Tibial artery (tissue), 4 donors: Measurements from ENCODE around the gene KLF13.

Experiments used
- DNase-seq, 2 donors: peaks; one replicate each; pipeline ENCODE4 v3.0.0-alpha.2; 2019
- H3K27ac ChIP-seq, 2 donors: fragments of 200-600 bp; sonication (generic) in 1 of 2; 1 replicate in 1 of 2; 2 replicates in 1 of 2; pipeline ENCODE4 v1.5.1; 2018 to 2019; ENCODE audit warnings: mild to moderate bottlenecking in 1 of 2
- H3K27me3 ChIP-seq, 2 donors: fragments of 200-600 bp; sonication (generic) in 1 of 2; one replicate each; pipeline versions ENCODE4 v1.5.1 to v1.6.0; 2016 to 2019
- H3K36me3 ChIP-seq, 3 donors: fragments of 200-600 bp; sonication (generic) in 2 of 3; one replicate each; pipeline ENCODE4 v1.5.1; 2016 to 2019; ENCODE audit warnings: mild to moderate bottlenecking in 2 of 3
- H3K4me1 ChIP-seq, 4 donors: fragments of 200-600 bp; sonication (generic) in 2 of 4; 1 replicate in 3 of 4; 2 replicates in 1 of 4; pipeline ENCODE4 v1.5.1; 2016 to 2019
- H3K4me3 ChIP-seq, 2 donors: fragments of 200-600 bp; sonication (generic) in 1 of 2; 1 replicate in 1 of 2; 2 replicates in 1 of 2; pipeline ENCODE4 v1.5.1; 2018 to 2019; ENCODE audit warnings: mild to moderate bottlenecking in 2 of 2
- H3K9me3 ChIP-seq, 3 donors: fragments of 200-600 bp; sonication (generic) in 1 of 3; one replicate each; pipeline ENCODE4 v1.5.1; 2016 to 2019
- CTCF ChIP-seq, 2 experiments: fragments of 200-600 bp in 1 of 2; fragments of 450-650 bp in 1 of 2; IDR thresholded peaks; one replicate each; pipeline ENCODE4 v1.5.1; 2017 to 2019; ENCODE audit warnings: antibody characterized with exemption in 2 of 2, mild to moderate bottlenecking in 1 of 2, moderate library complexity in 1 of 2
- intact Hi-C: fragments of 100-400 bp; cut with DNase I; formaldehyde crosslinking; loops from one replicate; pipeline ENCODE4 v1.15.0; 2023; ENCODE audit warnings: low total_unique reads

The KLF13 gene

GRCh38 chr15:31341071-31341470, 14.4 kb downstream of the KLF13 start:
- Histone ChIP-seq H3K4me1 (peaks cover 0 to 92% (median 72%) of the 10 kb centered on the region in 4 donors), H3K27me3 (no peaks in the 10 kb centered on the region), H3K4me3 (no peak overlapping the region), H3K27ac (no peak overlapping the region), H3K9me3 (no peaks in the 10 kb centered on the region), H3K36me3 (no peaks in the 10 kb centered on the region)
- intact Hi-C loops: no loop called here
- no peak for TF ChIP-seq CTCF (IDR thresholded peaks at IDR 0.05)
- DNase-seq: no peak

- Histone ChIP-seq H3K36me3 (no peaks in the 10 kb centered on the region), H3K4me1 (peaks cover 0 to 92% (median 72%) of the 10 kb centered on the region in 4 donors), H3K27ac (no peak overlapping the region), H3K4me3 (no peak overlapping the region), H3K27me3 (no peaks in the 10 kb centered on the region), H3K9me3 (no peaks in the 10 kb centered on the region)
- intact Hi-C loops: no loop called here
- DNase-seq: no peak
- TF ChIP-seq CTCF (IDR thresholded peaks at IDR 0.05): no peak
Observed at GRCh38 chr15:31341496-31342195, 15.0 kb downstream of the KLF13 start.

GRCh38 chr15:31342381-31342780, 15.7 kb downstream of the KLF13 start:
- no peaks in the 10 kb centered on the region for H3K9me3 ChIP-seq
- H3K27me3 ChIP-seq: no peaks in the 10 kb centered on the region
- H3K4me1 ChIP-seq: peaks cover 0 to 92% (median 72%) of the 10 kb centered on the region in 4 donors
- DNase-seq: no peak
- H3K4me3 ChIP-seq: no peak overlapping the region
- H3K27ac ChIP-seq: no peak overlapping the region
- no peaks in the 10 kb centered on the region for H3K36me3 ChIP-seq
- intact Hi-C loops: no loop called here
- no peak for TF ChIP-seq CTCF (IDR thresholded peaks at IDR 0.05)

- Histone ChIP-seq H3K4me3 (no peak overlapping the region), H3K4me1 (peaks cover 0 to 87% (median 69%) of the 10 kb centered on the region in 4 donors), H3K36me3 (peaks cover 0 to 5% (median 0%) of the 10 kb centered on the region in 3 donors), H3K9me3 (no peaks in the 10 kb centered on the region), H3K27ac (peak overlapping the region in 1 of 2 donors; percentile 68), H3K27me3 (no peaks in the 10 kb centered on the region)
- intact Hi-C loops: no loop called here
- no peak for TF ChIP-seq CTCF (IDR thresholded peaks at IDR 0.05)
- DNase-seq: no peak
Observed at GRCh38 chr15:31342781-31343626, 16.4 kb downstream of the KLF13 start.

GRCh38 chr15:31343831-31344230, 17.2 kb downstream of the KLF13 start:
- peaks cover 0 to 10% (median 0%) of the 10 kb centered on the region in 3 donors for H3K36me3 ChIP-seq
- no peaks in the 10 kb centered on the region for H3K27me3 ChIP-seq
- intact Hi-C loops: no loop called here
- peak overlapping the region; percentile 45 to 68 for H3K27ac ChIP-seq
- no peak for DNase-seq
- no peaks in the 10 kb centered on the region for H3K9me3 ChIP-seq
- H3K4me3 ChIP-seq: no peak overlapping the region
- peaks cover 0 to 82% (median 61%) of the 10 kb centered on the region in 4 donors for H3K4me1 ChIP-seq
- TF ChIP-seq CTCF (IDR thresholded peaks at IDR 0.05): no peak
